Esophagus muscularis mucosa (tissue), 4 donors: Measurements from ENCODE around the gene GABRD. TPM values are rescaled to one million over a fixed set of nuclear protein-coding genes. Genes with fewer than 3 reads are reported as not detected.

Experiments used
- DNase-seq: peaks from one replicate; pipeline ENCODE4 v3.0.0-alpha.2; 2017; ENCODE audit errors: extremely low spot score
- H3K27ac ChIP-seq, 4 donors: fragments of 200-600 bp; sonication (generic); replicated peaks in 1 of 4; 1 replicate in 3 of 4; 2 replicates in 1 of 4; pipeline ENCODE4 v1.5.1; 2016 to 2019; ENCODE audit warnings: mild to moderate bottlenecking in 1 of 4
- H3K27me3 ChIP-seq, 4 donors: fragments of 200-600 bp; sonication (generic); one replicate each; pipeline versions ENCODE4 v1.5.1 to v1.6.0; 2016 to 2019
- H3K36me3 ChIP-seq, 4 donors: fragments of 200-600 bp; sonication (generic); one replicate each; pipeline ENCODE4 v1.5.1; 2016 to 2019
- H3K4me1 ChIP-seq, 4 donors: fragments of 200-600 bp; sonication (generic); one replicate each; pipeline ENCODE4 v1.5.1; 2016 to 2019
- H3K4me3 ChIP-seq, 4 donors: fragments of 200-600 bp; sonication (generic); 1 replicate in 2 of 4; 2 replicates in 2 of 4; pipeline ENCODE4 v1.5.1; 2016 to 2019; ENCODE audit warnings: mild to moderate bottlenecking in 4 of 4, moderate library complexity in 1 of 4
- H3K9me3 ChIP-seq, 4 donors: fragments of 200-600 bp; sonication (generic); 1 replicate in 3 of 4; 2 replicates in 1 of 4; pipeline ENCODE4 v1.5.1; 2016 to 2019
- CTCF ChIP-seq, 3 experiments: fragments of 200-600 bp in 2 of 3; fragments of 450-650 bp in 1 of 3; sonication (generic) in 2 of 3; IDR thresholded peaks; one replicate each; pipeline ENCODE4 v1.5.1; 2017 to 2019; ENCODE audit warnings: antibody characterized with exemption in 3 of 3, mild to moderate bottlenecking in 2 of 3, moderate library complexity in 1 of 3
- EP300 ChIP-seq: sonication (generic); formaldehyde crosslinking; IDR thresholded peaks from one replicate; pipeline ENCODE4 v1.6.1; 2017; ENCODE audit warnings: antibody characterized with exemption
- POLR2A ChIP-seq: fragments of 450-650 bp; IDR thresholded peaks from one replicate; pipeline ENCODE4 v1.6.1; 2017; ENCODE audit warnings: antibody characterized with exemption, moderate library complexity, mild to moderate bottlenecking, low read depth
- POLR2AphosphoS5 ChIP-seq, 2 donors: sonication (generic); formaldehyde crosslinking; IDR thresholded peaks; one replicate each; pipeline ENCODE4 v1.6.1; 2017; ENCODE audit warnings: antibody characterized with exemption in 2 of 2
- WGBS: methylation state at CpG from one replicate; pipeline ENCODE4 v1.1.5; 2018; 5-methylcytosine and 5-hydroxymethylcytosine counted together
- intact Hi-C: fragments of 100-400 bp; cut with DNase I; formaldehyde crosslinking; loops from one replicate; pipeline ENCODE4 v1.15.1; 2023
- total RNA-seq, 4 donors: library from RNA; depleted of rRNA; stranded (reverse); fragments of >200 nt; gene quantifications; one replicate each; pipeline versions ENCODE4 v1.1.0 to v1.2.1, GENCODE V29; 2016

GABRD gene
- total RNA-seq, 4 donors from 2014 or later = not detected

DNA sequence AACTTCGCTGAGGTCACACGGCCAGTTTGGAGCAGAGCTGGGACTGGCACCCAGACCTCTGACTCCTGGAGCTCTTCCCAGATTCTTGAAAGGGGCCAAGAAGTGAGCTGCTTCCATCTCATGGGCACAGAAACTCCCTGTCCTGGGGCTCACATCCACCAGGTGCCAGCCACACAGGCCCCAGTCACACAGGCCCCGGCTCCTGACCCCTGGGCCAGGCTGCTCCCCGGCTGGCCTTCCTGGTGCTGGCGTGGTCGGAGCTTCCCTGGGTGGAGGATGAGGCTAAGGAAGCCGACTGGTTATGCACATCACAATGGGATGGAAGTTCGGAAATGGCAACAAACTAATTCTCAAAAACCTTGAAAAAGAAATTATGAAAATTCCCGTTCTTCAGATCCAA, 3.0 kb upstream of the GABRD start:
- no peaks in the 10 kb centered on the region for H3K9me3 ChIP-seq
- TF ChIP-seq CTCF (IDR thresholded peaks at IDR 0.05) = no peak
- no peak for TF ChIP-seq POLR2AphosphoS5 (IDR thresholded peaks at IDR 0.05)
- no peak for TF ChIP-seq EP300
- no peak for TF ChIP-seq POLR2A
- WGBS = 84% methylated on average over 9 of the region's 9 CpGs
- H3K36me3 ChIP-seq = no peaks in the 10 kb centered on the region
- H3K27me3 ChIP-seq = peaks cover 0 to 82% (median 26%) of the 10 kb centered on the region in 4 donors
- no peak overlapping the region for H3K27ac ChIP-seq
- peaks cover 5 to 18% (median 13%) of the 10 kb centered on the region in 4 donors for H3K4me1 ChIP-seq
- intact Hi-C loops = no loop called here
- no peak for DNase-seq
- H3K4me3 ChIP-seq = no peak overlapping the region

DNA sequence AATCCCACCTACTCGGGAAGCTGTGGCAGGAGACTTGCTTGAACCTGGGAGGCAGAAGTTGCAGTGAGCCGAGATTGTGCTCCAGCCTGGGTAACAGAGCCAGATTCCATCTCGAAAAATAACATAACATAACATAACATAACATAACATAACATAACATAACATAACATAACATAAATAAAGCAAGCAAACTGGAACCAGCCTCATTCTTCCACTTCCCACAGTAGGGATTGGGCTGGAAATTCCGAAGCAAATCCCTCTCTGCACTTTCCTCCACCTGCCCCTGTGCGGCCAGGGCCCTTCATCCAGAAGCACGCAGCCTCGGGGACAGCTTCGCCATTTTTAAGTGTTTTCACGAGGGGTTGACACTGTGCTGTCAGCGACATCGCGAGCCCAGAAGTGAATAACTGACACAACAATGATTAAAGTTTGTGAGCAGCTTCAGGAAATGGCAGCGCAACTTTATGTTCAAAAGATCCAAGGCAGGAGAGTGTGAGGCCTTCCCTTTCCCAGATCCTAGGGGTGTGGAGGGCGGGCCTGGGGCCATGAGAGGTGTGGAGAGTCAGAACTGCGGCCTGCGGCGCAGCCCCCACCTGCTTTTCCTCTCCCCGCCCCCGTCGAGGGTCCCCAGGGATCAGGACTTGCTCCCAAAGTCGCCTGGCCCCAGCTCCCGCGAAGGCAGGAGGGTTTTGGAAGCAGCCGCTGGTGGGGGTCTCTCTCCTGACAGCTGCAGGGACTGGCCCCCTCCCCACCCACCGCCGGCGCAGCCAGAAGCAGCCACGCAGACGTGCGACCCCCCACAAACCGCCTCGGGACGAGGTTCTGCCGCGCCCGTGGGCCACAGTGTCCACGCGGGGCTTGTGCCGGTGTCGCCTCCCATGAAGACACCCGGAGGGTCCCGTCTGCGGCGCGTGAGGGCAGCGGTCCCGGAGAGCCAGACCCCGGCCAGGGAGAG, 651 bp upstream of the GABRD start:
- Histone ChIP-seq H3K27me3 (peaks cover 0 to 99% (median 35%) of the 10 kb centered on the region in 4 donors), H3K4me1 (peaks cover 5 to 18% (median 13%) of the 10 kb centered on the region in 4 donors), H3K4me3 (no peak overlapping the region), H3K36me3 (no peaks in the 10 kb centered on the region), H3K9me3 (no peaks in the 10 kb centered on the region), H3K27ac (no peak overlapping the region)
- intact Hi-C loops = no loop called here
- TF ChIP-seq CTCF (IDR thresholded peaks at IDR 0.05) (no peak), EP300 (no peak)
- no peak for DNase-seq
- WGBS = 49% methylated on average over 14 of the region's 48 CpGs

DNA sequence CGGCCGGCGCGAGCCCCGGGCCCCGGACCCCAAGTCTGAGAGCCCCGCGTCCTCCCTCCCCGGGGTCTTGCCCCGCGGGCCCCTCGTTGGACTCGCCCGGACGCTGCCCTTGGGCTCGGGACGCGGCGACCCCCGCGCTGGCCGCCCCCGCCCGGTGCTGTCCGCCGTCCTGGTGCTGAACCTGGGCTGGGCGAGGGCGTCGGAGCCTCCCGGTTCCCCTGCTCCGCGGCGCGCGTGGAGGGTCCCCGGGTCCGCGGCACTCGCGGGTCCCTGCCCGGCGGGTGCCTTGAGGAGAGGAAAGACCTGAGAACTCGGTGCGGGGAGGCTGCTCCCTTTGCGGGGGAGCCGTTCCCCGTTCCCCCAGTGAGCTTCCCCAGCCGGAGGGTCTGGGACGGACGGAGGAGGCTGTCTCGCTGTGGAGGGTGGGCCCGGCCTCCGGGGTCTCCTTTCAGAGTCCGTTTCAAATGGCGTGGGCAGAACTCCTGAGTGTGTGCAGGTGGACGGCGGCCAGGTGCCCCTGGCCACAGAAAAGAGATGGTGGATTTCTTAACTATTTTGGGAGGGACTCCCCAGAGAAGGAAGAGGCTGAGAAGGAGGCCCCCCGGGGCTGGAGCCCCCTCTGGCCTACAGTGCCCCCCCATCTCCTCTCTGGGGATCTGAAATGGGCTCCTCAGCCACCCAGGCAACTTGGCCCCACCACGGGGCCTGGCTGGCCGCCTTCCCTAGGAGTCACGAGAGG, 595 bp downstream of the GABRD start:
- WGBS = 32% methylated on average over 18 of the region's 61 CpGs
- no peak for DNase-seq
- intact Hi-C loops = no loop called here

DNA sequence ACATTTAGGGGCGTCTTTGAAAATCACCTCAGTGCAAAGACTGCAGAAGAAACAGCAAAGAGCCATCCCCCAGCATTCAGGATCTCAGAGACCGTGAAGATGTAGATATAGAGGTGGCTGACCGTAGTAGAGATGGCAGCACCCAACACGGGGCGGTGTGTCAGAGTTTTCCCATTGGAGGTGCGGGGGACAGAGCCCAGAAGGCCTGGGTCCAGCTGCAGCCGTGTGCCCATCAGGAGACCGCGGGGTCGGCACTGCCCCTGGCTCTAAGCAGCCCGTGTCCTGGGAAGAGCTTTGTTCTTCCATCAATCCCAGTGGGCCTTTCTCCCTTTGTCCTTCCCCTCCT, 1.1 kb downstream of the GABRD start:
- Histone ChIP-seq H3K9me3 (no peaks in the 10 kb centered on the region), H3K4me1 (peaks cover 9 to 20% (median 17%) of the 10 kb centered on the region in 4 donors), H3K4me3 (no peak overlapping the region), H3K27me3 (peaks cover 0 to 99% (median 38%) of the 10 kb centered on the region in 4 donors), H3K36me3 (no peaks in the 10 kb centered on the region), H3K27ac (no peak overlapping the region)
- 76% methylated on average over 9 of the region's 11 CpGs for WGBS
- no peak for DNase-seq
- no peak for TF ChIP-seq CTCF (IDR thresholded peaks at IDR 0.05)
- TF ChIP-seq POLR2AphosphoS5 (IDR thresholded peaks at IDR 0.05) = no peak
- no peak for TF ChIP-seq EP300
- no peak for TF ChIP-seq POLR2A
- intact Hi-C loops = no loop called here

More for the DNA sequence above, 595 bp downstream of the GABRD start:
- Histone ChIP-seq H3K4me1 (peaks cover 5 to 18% (median 13%) of the 10 kb centered on the region in 4 donors), H3K27me3 (peaks cover 0 to 99% (median 38%) of the 10 kb centered on the region in 4 donors), H3K36me3 (no peaks in the 10 kb centered on the region), H3K27ac (no peak overlapping the region), H3K4me3 (peak overlapping the region; percentile 22 to 48 (median 31)), H3K9me3 (no peaks in the 10 kb centered on the region)
- no peak for TF ChIP-seq POLR2AphosphoS5 (IDR thresholded peaks at IDR 0.05)
- TF ChIP-seq CTCF (IDR thresholded peaks at IDR 0.05) = no peak
- TF ChIP-seq POLR2A = no peak
- TF ChIP-seq EP300 = no peak
